HepG2 (cell line): ENCODE measurements around the gene CYSRT1. TPM values are rescaled to one million over a fixed set of nuclear protein-coding genes. Genes with fewer than 3 reads are reported as not detected.

Experiments
- ATAC-seq: fragments of 200-7000 bp; cut with Tn5 transposase; 3 replicates; pipeline ENCODE4 v1.9.1; 2020; ENCODE audit warnings: mild to moderate bottlenecking, moderate library complexity
- BruUV-seq: library from RNA; stranded (reverse); fragments of 400-500 nt; replicated peaks from 2 replicates; lab custom pipeline; 2021; lab: Mats Ljungman, UMichigan
- CTCF ChIA-PET: fragments of 300-600 bp; formaldehyde crosslinking; extraction: SDS; loops from one replicate; lab custom pipeline; 2021; ENCODE audit warnings: low total read pairs, inconsistent platforms, low intra/inter-chr PET ratio; lab: Yijun Ruan, JAX
- POLR2A ChIA-PET: fragments of 350-600 bp; sonication (Branson Sonifier 250); formaldehyde crosslinking; loops from one replicate; lab custom pipeline; 2020; ENCODE audit warnings: antibody characterized with exemption, inconsistent platforms; lab: Yijun Ruan, JAX
- DNase-seq: peaks from one replicate; pipeline ENCODE4 v3.0.0-alpha.2; 2015; ENCODE audit warnings: low spot score
- FAIRE-seq: peaks from 3 replicates; lab custom pipeline; 2011; peaks lifted over from hg19 to GRCh38; lab: Jason Lieb, UNC
- H2AFZ ChIP-seq: one replicate; pipeline ENCODE4 v1.6.1; 2011; ENCODE audit warnings: low read length, inconsistent platforms
- H3K27ac ChIP-seq: fragments of 300-600 bp; 3 replicates; pipeline ENCODE4 v1.8.0; 2011; ENCODE audit warnings: mixed run types, mild to moderate bottlenecking, mixed read lengths, low read length, inconsistent platforms; ENCODE audit not compliant: insufficient read depth; ENCODE audit errors: extremely low read length
- H3K27me3 ChIP-seq, 2 experiments: fragments of 200-600 bp in 1 of 2; 2 replicates in 1 of 2; 3 replicates in 1 of 2; pipeline versions ENCODE4 v1.6.0 to v1.8.0; 2011; ENCODE audit warnings: low read length in 2 of 2, mild to moderate bottlenecking in 2 of 2, moderate library complexity in 2 of 2, inconsistent platforms in 1 of 2; ENCODE audit not compliant: insufficient read depth in 2 of 2, control insufficient read depth in 1 of 2
- H3K36me3 ChIP-seq, 2 experiments: fragments of 200-600 bp in 1 of 2; replicated peaks in 1 of 2; 2 replicates in 1 of 2; 3 replicates in 1 of 2; pipeline versions ENCODE4 v1.5.1 to v1.8.0; 2011; ENCODE audit warnings: low read length in 2 of 2, inconsistent platforms in 1 of 2; ENCODE audit not compliant: insufficient read depth in 2 of 2, control insufficient read depth in 1 of 2
- H3K4me1 ChIP-seq: 2 replicates; pipeline ENCODE4 v1.5.1; 2012; ENCODE audit warnings: low read length, inconsistent platforms; ENCODE audit not compliant: insufficient read depth
- H3K4me2 ChIP-seq: 2 replicates; pipeline ENCODE4 v1.6.0; 2011; ENCODE audit warnings: low read depth, low read length, inconsistent platforms
- H3K4me3 ChIP-seq, 3 experiments: fragments of 200-600 bp in 1 of 3; sonication (generic), shearing (Covaris generic) in 1 of 3; replicated peaks in 1 of 3; 2 replicates each; pipeline ENCODE4 v1.5.1; 2011 to 2016; ENCODE audit warnings: low read length in 3 of 3, inconsistent platforms in 2 of 3, low read depth in 2 of 3, mild to moderate bottlenecking in 2 of 3, control low read depth in 1 of 3, mixed read lengths in 1 of 3; ENCODE audit not compliant: insufficient read depth in 1 of 3
- H3K79me2 ChIP-seq: one replicate; pipeline ENCODE4 v1.6.1; 2011; ENCODE audit warnings: low read length, inconsistent platforms; ENCODE audit not compliant: insufficient read depth
- H3K9ac ChIP-seq: 2 replicates; pipeline ENCODE4 v1.6.0; 2011; ENCODE audit warnings: mild to moderate bottlenecking, low read depth, low read length, inconsistent platforms; ENCODE audit not compliant: insufficient read depth
- H3K9me3 ChIP-seq: 2 replicates; pipeline ENCODE4 v1.5.1; 2012; ENCODE audit warnings: mild to moderate bottlenecking, low read length
- H4K20me1 ChIP-seq: 2 replicates; pipeline ENCODE4 v1.6.0; 2011; ENCODE audit warnings: inconsistent platforms, mild to moderate bottlenecking, low read length, moderate library complexity; ENCODE audit not compliant: insufficient read depth
- AGO2 ChIP-seq: fragments of 200-400 bp; formaldehyde crosslinking; optimal IDR thresholded peaks from 2 replicates; pipeline ENCODE3; 2017; ENCODE audit warnings: mild to moderate bottlenecking, low read depth, low read length, moderate library complexity
- SIN3A ChIP-seq: IDR thresholded peaks from 2 replicates; pipeline ENCODE4 v1.6.1; 2011; ENCODE audit warnings: low read depth, mild to moderate bottlenecking, control low read depth, low read length, borderline replicate concordance
- WGBS: methylation state at CpG from one replicate; pipeline ENCODE4 v1.1.6; 2017; ENCODE audit warnings: low lambda C conversion rate; 5-methylcytosine and 5-hydroxymethylcytosine counted together
- in situ Hi-C: cut with HindIII; loops from 2 replicates; pipeline ENCODE4 v1.10.0; 2017; ENCODE audit warnings: low pct_unique_long_range_greater_than_20kb; ENCODE audit not compliant: extremely low pct_ligation_motif_present
- intact Hi-C: fragments of 100-400 bp; cut with micrococcal nuclease; formaldehyde crosslinking; loops from one replicate; pipeline ENCODE4 v1.10.0; 2022; ENCODE audit not compliant: unreplicated experiment
- polyA plus RNA-seq, 8 experiments: library from polyadenylated mRNA; depleted of rRNA in 3 of 8; stranded (reverse) in 7 of 8; unstranded in 1 of 8; fragments of >200 nt; fragmentation: Illumina TruSeq in 4 of 8; extraction: Trizol in 4 of 8; gene quantifications; 2 replicates each; pipeline versions ENCODE4 v1.2.1 to v1.2.3, GENCODE V29; 2011 to 2016; ENCODE audit warnings: low read depth in 4 of 8, missing spikeins in 1 of 8, mixed read lengths in 1 of 8; ENCODE audit not compliant: insufficient read depth in 1 of 8
- total RNA-seq, 5 experiments: library from RNA; depleted of rRNA; stranded (reverse); fragments of >200 nt; fragmentation: Illumina TruSeq; extraction: Trizol; gene quantifications; 2 replicates each; pipeline ENCODE4 v1.2.3, GENCODE V29; 2016; ENCODE audit warnings: low read depth in 1 of 5
- TF ChIP-seq, protein P1 (sequence below): sonication (generic); formaldehyde crosslinking; IDR thresholded peaks from 2 replicates; pipeline ENCODE4 v1.5.1; 2020; ENCODE audit warnings: mild to moderate bottlenecking, moderate library complexity, missing genetic modification reagents
- TF ChIP-seq, protein P2 (sequence below): sonication (generic); formaldehyde crosslinking; IDR thresholded peaks from 2 replicates; pipeline ENCODE4 v1.4.0; 2020; ENCODE audit warnings: missing genetic modification reagents

Gene CYSRT1
- total and polyA plus RNA-seq, 2 of the 13 experiments (the other 11 are each of a cell fraction or from before 2014, with no cell fraction given): 1.5 to 2.1 TPM

DNA sequence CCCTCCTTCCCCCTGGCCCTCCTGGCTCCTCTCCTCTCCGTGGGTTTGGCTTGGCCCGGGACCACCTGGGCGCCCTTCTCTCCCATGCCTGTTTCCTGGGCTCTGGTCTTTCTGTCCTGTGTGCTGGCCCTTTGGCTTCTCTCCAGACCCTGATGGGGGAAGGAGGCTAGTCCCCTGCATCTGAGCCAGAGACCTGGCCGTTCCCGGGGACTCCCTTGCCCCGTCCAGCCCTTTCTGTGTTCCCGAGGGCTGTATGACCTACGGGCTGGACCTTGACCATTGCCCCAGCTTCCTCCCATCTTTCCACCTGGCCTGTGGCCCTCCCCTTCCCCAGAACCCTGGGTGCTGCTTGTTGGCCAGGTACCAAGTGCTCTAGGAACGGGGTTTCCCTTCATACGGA lies 38.5 kb downstream of the CYSRT1 start (continued):
- TF ChIP-seq, protein P1, sequence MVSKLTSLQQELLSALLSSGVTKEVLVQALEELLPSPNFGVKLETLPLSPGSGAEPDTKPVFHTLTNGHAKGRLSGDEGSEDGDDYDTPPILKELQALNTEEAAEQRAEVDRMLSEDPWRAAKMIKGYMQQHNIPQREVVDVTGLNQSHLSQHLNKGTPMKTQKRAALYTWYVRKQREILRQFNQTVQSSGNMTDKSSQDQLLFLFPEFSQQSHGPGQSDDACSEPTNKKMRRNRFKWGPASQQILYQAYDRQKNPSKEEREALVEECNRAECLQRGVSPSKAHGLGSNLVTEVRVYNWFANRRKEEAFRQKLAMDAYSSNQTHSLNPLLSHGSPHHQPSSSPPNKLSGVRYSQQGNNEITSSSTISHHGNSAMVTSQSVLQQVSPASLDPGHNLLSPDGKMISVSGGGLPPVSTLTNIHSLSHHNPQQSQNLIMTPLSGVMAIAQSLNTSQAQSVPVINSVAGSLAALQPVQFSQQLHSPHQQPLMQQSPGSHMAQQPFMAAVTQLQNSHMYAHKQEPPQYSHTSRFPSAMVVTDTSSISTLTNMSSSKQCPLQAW (CRISPR knock-in tag): no peak
- TF ChIP-seq, protein P2, sequence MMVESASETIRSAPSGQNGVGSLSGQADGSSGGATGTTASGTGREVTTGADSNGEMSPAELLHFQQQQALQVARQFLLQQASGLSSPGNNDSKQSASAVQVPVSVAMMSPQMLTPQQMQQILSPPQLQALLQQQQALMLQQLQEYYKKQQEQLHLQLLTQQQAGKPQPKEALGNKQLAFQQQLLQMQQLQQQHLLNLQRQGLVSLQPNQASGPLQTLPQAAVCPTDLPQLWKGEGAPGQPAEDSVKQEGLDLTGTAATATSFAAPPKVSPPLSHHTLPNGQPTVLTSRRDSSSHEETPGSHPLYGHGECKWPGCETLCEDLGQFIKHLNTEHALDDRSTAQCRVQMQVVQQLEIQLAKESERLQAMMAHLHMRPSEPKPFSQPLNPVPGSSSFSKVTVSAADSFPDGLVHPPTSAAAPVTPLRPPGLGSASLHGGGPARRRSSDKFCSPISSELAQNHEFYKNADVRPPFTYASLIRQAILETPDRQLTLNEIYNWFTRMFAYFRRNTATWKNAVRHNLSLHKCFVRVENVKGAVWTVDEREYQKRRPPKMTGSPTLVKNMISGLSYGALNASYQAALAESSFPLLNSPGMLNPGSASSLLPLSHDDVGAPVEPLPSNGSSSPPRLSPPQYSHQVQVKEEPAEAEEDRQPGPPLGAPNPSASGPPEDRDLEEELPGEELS (CRISPR knock-in tag): no peak
- TF ChIP-seq, all 625 proteins: peak for 1

DNA sequence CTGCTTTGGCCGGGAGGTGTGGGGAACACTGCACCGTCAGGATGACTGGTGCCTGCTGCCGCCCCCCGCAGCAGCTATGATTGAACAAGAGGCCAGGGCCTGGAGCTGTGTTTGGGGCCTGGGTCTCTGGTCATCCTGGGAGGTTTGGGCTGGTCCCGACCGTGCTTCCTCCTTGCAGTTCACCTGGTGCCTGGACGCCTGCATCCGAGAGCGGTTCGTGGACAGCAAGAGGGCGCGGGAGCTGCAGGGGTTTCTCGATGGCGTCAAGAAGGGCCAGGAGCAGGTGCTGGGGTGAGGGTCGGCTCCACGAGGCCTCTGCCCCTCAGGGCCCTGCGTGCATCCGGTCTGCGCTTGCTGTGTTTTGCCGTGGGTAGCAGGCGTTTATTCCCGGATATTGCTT lies 39.1 kb downstream of the CYSRT1 start:
- Histone ChIP-seq H2AFZ (no peak overlapping the region), H3K4me3 (no peak overlapping the region), H3K4me1 (peaks cover 19% of the 10 kb centered on the region), H3K4me2 (no peak overlapping the region), H3K9ac (no peak overlapping the region), H3K27ac (no peak overlapping the region), H3K9me3 (no peaks in the 10 kb centered on the region), H3K36me3 (peaks cover 12 to 16% of the 10 kb centered on the region in 2 experiments; a peak in 3 of 5 replicates), H3K79me2 (no peaks in the 10 kb centered on the region), H4K20me1 (no peaks in the 10 kb centered on the region; the same call in 1 of the 2 replicates), H3K27me3 (no peaks in the 10 kb centered on the region)
- in situ Hi-C loops: no loop called here
- TF ChIP-seq SIN3A: no peak
- peak; percentile 24 for TF ChIP-seq AGO2
- CTCF ChIA-PET: no interaction called here
- POLR2A ChIA-PET: interaction anchor here (0.9 kb wide), 1 partner anchor 23 kb away, joined by 4 read pairs; the partner anchor contains the start of gene TUBB4B
- no peak for ATAC-seq
- no peak for DNase-seq
- no TSS peak for BruUV-seq
- WGBS: 97% methylated on average over 15 of the region's 22 CpGs
- intact Hi-C loops: no loop called here
- FAIRE-seq: no peak
